Measurements from ENCODE around the gene SLC30A10.
"Not testable (repeated sequence)": the region's sequence is repeated elsewhere in the genome, so short reads cannot be mapped to it uniquely, and the experiment has no call there.

The SLC30A10 gene

GRCh38 chr1:219927298-219927955 is 930 bp downstream of the SLC30A10 start:
- no peak for DNase-seq (ENCODE audit: low read depth in 2 of 2)

GRCh38 chr1:219926363-219926998 is 1.9 kb downstream of the SLC30A10 start:
- no peak for DNase-seq (ENCODE audit: low read depth in 2 of 2)

- no peak for DNase-seq (ENCODE audit: low read depth in 2 of 2)
Measured at GRCh38 chr1:219924342-219924741, 4.0 kb downstream of the SLC30A10 start.

- no peak for DNase-seq (ENCODE audit: low read depth in 2 of 2)
Measured at GRCh38 chr1:219917851-219918466, 10.4 kb downstream of the SLC30A10 start.

- DNase-seq (ENCODE audit: low read depth in 2 of 2): no peak
Measured at GRCh38 chr1:219917281-219917680, 11.1 kb downstream of the SLC30A10 start.

GRCh38 chr1:219916257-219916656 is 12.1 kb downstream of the SLC30A10 start:
- DNase-seq (ENCODE audit: low read depth in 2 of 2): no peak

GRCh38 chr1:219913005-219913770 is 15.2 kb downstream of the SLC30A10 start:
- no peak for DNase-seq (ENCODE audit: low read depth in 2 of 2)

GRCh38 chr1:219910716-219911115 is 17.6 kb downstream of the SLC30A10 start:
- no peak for DNase-seq (ENCODE audit: low read depth in 2 of 2)

- no peak for DNase-seq (ENCODE audit: low read depth in 2 of 2)
Measured at GRCh38 chr1:219909476-219909875, 18.9 kb downstream of the SLC30A10 start.

GRCh38 chr1:219908170-219908569 is 20.2 kb downstream of the SLC30A10 start:
- no peak for DNase-seq (ENCODE audit: low read depth in 2 of 2)

- DNase-seq (ENCODE audit: low read depth in 2 of 2): no peak
Measured at GRCh38 chr1:219907772-219908070, 20.6 kb downstream of the SLC30A10 start.

GRCh38 chr1:219906924-219907771 is 21.2 kb downstream of the SLC30A10 start:
- DNase-seq (ENCODE audit: low read depth in 2 of 2): no peak

GRCh38 chr1:219906565-219906923 is 21.8 kb downstream of the SLC30A10 start:
- not testable (repeated sequence) for DNase-seq (ENCODE audit: low read depth in 2 of 2)

- no peak for DNase-seq (ENCODE audit: low read depth in 2 of 2)
Measured at GRCh38 chr1:219905524-219905923, 22.8 kb downstream of the SLC30A10 start.

- no peak for DNase-seq (ENCODE audit: low read depth in 2 of 2)
Measured at GRCh38 chr1:219904934-219905333, 23.4 kb downstream of the SLC30A10 start.

- DNase-seq (ENCODE audit: low read depth in 2 of 2): no peak
Measured at GRCh38 chr1:219903353-219903871, 24.9 kb downstream of the SLC30A10 start.

GRCh38 chr1:219902951-219903350 is 25.4 kb downstream of the SLC30A10 start:
- DNase-seq (ENCODE audit: low read depth in 2 of 2): no peak

GRCh38 chr1:219900882-219901281 is 27.5 kb downstream of the SLC30A10 start:
- DNase-seq (ENCODE audit: low read depth in 2 of 2): no peak

GRCh38 chr1:219900201-219900600 is 28.2 kb downstream of the SLC30A10 start:
- no peak for DNase-seq (ENCODE audit: low read depth in 2 of 2)

GRCh38 chr1:219898375-219898774 is 30.0 kb downstream of the SLC30A10 start:
- no peak for DNase-seq (ENCODE audit: low read depth in 2 of 2)

- no peak for DNase-seq (ENCODE audit: low read depth in 2 of 2)
Measured at GRCh38 chr1:219897914-219898313, 30.4 kb downstream of the SLC30A10 start.
